T-helper 1 cell treated with Interleukin-12 subunit alpha and Interleukin-12 subunit beta and Interleukin-4 antibody, amounts not matched to agents 30 ng/mL and 1 ng/mL, for 36 hours (primary cell): ENCODE data around the gene GATA3. TPM values are rescaled to one million over a fixed set of nuclear protein-coding genes. Genes with fewer than 3 reads are reported as not detected.

Source experiments
- intact Hi-C: fragments of 100-400 bp; cut with micrococcal nuclease; formaldehyde crosslinking; loops from one replicate; pipeline ENCODE4 v1.15.1; 2024
- total RNA-seq: library from RNA; stranded (reverse); gene quantifications from 2 replicates; pipeline ENCODE4 v1.2.3, GENCODE V29; 2022

The GATA3 gene
- total RNA-seq, 1 donor from 2014 or later: 62.6 TPM

DNA sequence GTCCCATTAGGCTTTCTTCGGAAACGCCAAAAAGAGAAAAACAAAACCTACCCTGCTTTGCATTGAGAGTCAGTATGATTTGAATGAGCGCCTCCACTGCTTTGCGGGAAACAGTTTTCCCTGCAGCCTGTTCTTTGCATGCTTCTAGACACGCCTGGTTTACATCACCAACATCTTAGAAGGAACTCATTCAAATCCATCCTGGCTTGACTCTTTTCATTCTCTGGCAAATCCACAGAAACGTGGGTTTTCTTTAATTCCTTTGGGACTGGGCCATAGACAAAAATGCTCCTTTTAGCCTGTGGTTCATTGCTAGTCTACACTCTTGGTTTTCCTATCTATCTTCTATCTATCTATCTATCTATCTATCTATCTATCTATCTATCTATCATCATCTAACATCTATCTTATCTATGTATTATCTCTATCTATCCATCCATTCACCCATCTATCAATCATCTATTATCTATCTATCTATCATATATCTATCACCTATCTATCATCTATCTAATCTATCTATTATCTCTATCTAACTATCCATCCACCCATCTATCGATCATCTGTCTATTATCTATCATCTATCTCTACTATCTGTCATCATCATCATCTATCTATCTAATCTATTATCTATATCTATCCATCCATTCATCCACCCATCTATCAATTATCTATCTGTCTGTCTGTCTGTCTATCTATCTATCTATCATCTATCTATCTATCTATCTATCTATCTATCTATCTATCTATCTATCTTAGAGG, 68.3 kb downstream of the GATA3 start:
- intact Hi-C loops: no loop called here

DNA sequence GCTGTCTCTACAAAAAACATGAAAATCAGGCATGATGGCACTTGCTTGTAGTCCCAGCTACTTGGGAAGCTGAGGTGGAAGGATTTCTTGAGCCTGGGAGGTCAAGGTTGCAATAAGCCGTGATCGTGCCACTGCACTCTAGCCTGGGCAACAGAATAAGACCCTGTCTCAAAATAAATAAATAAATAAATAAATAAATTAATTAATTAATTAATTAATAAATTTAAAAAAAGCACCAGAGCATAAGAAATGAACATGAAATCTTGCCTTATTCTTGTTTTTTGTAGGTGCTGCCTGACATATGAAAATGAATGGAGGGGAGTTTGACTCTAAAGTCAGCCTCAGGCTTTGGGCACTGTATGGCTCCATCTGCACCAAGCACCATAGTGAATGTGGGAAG, 69.9 kb downstream of the GATA3 start:
- intact Hi-C loops: no loop called here

Other genes starting within 250 kb of the GATA3 start
- 16.0 and 16.6 TPM in 2 replicates for gene TAF3, start 236.2 kb upstream of the GATA3 start, total RNA-seq